HG02885 (cell line): ENCODE data around the gene HAP1.
"Not testable (repeated sequence)": the region's sequence is repeated elsewhere in the genome, so short reads cannot be mapped to it uniquely, and the experiment has no call there.

ENCODE experiments used
- ATAC-seq: cut with Tn5 transposase; IDR thresholded peaks from one replicate; pipeline ENCODE4 v1.9.1; 2021; ENCODE audit warnings: mild to moderate bottlenecking; ENCODE audit not compliant: unreplicated experiment, poor library complexity

HAP1 gene

DNA sequence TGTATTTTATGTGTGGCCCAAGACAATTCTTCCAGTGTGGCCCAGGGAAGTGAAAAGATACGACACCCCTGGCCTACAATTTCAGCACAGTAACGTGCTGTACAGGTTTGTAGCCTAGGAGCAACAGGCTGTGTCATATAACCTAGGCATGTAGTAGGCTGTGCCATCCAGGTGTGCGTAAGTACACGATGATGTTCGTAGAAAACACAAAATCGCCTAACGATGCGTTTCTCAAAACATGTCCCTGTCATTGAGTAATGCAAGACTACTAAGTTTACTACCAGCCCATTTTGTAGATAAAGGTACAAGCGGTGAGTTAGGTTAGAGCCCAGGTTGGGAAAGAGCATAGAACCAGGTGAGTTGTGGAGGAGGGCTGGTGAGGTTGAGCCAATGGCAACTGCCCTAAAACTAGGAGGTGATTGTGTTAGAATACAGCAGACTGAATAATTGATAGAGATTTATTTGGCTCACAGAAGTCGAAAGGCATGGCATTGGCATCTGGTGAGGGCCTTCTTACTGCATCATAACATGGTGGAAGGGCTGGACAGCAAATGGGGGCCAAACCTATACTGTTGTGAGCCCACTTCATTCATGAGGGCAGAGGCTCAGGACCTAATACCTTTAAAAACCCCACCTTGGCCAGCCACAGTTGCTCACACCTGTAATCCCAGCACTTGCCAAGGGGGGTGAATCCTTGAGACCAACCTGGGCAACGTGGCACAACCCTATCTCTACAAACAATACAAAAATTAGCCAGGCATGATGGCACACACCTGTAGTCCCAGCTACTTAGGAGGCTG is 41.5 kb downstream of the HAP1 start:
- ATAC-seq: no peak

DNA sequence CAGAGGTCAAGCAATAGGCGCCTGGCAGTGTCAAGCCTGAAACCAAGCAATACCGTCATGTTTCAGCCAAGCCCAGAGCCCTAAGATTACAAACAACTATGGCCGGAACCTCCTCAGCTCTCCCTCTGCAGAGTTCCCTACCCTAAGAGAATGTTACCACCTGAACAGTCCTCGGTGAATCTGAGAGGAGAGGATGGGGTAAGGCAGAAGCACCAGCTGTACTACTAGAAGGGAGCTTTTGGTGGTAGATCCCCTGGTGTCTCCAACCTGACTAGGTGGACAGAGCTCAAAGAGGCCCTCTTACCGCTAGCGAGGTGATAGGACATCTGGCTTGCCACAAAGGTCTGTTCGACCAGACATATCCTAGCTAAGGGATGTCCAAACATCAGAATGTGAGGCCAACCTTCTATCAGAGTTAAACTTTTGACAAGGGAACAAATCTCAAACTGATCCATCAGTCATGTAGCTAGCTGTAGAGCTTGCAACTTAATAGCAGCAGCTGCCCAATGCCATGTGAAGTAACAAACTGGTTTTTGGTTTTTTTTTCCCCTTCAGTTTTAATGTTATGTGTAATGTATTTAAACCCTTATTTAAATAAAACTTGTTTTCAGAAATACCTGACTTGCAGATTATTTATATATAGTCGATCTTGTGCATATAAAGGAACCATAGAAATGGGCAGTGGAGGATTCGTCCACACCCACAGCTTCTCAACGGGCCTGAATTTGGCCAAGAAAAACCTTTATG is 43.2 kb downstream of the HAP1 start:
- no peak for ATAC-seq

DNA sequence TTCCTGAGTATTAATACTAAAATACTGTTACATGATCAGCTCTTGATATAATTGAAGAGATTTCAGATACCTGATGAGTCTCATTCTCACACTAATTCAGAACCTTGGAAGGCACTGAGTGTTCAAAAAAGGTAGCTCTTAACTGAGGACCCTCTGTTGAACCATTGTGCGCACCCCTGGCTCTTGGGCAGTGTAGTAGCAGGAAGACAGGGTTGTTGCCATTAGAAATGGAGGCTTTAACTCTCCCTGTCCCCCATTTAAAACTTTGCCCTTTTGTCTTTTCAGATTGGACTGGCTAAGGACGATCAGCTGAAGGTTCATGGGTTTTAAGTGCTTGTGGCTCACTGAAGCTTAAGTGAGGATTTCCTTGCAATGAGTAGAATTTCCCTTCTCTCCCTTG is 43.9 kb downstream of the HAP1 start:
- no peak for ATAC-seq

DNA sequence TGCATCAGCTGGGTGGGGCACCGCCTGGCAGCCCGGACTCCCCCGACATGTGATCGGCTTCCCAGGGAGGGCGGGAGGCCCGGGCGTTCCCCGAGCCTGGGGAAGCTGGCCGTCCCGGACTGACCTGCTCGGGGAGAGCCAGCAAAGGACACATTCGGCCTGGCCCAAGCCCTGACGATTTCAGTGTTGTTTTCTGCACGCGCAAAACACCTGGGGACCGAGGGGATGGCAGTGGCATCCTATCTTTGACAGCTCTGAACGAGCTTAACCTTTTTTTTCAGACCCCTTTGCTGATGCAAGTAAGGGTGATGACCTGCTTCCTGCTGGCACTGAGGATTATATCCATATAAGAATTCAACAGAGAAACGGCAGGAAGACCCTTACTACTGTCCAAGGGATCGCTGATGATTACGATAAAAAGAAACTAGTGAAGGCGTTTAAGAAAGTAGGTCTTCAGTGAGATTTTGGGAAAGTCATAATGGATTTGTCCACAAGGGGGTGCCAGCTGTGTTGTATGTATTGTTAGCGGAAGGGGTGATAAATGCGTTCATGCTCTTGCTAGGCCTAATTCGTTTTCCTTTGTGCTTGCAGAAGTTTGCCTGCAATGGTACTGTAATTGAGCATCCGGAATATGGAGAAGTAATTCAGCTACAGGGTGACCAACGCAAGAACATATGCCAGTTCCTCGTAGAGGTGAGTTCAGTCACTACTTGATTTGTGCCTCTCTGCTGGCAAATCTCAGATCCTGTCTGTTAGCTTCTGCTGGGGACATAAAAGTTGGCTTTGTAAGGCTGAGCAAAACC is 44.7 kb downstream of the HAP1 start:
- no peak for ATAC-seq

DNA sequence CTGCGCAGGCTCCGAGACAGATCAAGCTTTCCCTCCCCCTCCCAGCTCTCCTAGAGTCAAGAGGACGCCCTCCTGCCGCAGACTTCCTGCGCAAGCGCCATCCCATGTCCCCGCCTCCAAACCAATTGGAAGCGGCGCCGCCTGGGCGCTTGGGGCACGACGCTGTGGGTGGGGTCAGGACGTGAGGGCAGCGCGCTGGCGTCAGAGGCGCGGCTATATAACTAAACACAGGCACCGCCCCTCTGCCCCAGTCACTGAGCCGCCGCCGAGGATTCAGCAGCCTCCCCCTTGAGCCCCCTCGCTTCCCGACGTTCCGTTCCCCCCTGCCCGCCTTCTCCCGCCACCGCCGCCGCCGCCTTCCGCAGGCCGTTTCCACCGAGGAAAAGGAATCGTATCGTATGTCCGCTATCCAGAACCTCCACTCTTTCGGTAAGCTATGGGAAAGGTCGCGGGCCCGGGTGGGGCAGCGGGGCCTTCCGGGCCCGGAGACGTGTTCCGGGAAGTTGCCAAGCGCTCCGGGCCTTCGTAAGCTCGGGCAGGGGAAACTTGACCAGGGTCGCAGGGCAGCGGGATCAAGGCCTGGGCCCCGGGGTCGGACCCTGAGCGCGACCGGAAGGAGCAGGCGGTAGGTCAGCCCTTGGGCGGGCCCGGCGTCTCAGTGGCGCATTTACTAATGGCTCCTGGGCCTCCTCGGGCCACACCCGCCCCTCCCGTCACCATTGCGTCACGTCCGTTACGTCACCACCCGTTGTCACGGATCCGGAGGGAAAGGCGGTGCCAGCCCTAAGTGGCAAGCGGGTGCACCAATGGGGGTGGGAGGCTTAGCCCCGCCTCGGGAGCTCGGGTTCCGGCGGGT is 45.6 kb downstream of the HAP1 start, which contains the start of gene EIF1:
EIF1 (plus strand) TSS at position 245 of the 856 bp plus-strand sequence; CDS start at position 399, 154 bp downstream.
- ATAC-seq: peak; percentile 76

DNA sequence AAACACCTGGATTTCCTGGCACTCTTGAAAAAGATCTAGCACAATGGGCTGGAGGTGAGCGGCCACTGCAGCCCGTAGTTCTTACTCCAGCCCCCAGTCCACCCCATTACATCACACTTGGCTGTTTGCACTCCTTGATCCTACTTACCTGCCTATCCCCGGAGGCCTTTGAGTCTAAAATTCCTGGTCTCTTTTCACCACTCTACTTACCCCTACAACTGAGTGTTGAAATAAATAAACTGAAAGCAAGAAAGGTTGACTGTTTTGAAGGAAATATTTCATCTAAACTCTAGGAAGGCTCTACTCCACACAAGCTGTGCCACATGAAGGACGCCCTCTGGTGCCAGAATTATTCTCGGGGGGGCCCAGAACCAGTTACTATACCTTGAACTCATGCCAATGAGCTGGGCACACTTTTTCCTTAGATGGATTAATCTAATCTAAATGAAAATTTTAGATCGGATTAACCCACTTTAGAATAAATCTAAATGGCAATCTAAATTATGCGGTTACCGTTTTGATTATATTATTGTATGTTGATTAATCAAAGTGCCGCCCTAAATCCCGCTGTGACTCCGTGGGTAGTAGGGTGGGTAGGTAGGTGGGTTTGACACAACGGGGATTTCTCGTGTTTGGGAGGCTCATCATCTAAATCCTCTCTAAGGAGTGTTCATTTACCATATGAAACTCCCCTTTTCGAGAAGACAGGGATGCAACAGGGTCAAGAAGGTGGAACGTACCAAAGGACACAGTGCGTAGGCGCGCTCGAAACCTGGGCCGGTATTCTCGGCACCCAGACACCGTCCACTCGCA is 46.4 kb downstream of the HAP1 start:
- ATAC-seq: peak; percentile 8

DNA sequence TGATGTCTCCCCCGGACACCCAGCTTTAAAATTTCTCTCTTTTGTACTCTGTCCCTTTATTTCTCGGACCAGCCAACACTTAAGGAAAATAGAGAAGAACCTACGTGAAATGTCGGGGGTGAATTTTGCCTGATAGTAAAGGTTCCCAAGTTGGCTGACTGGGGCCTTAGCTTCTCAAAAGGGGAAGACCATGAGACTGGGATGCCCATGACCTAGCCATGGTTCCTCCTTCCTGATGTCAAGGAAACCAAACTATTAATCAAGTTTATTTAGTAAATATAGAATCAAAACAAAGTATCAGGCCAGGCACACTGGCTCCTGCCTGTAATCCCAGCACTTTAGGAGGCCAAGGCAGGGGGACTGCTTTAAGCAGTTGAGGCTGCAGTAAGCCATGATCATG is 48.2 kb downstream of the HAP1 start:
- ATAC-seq: no peak

DNA sequence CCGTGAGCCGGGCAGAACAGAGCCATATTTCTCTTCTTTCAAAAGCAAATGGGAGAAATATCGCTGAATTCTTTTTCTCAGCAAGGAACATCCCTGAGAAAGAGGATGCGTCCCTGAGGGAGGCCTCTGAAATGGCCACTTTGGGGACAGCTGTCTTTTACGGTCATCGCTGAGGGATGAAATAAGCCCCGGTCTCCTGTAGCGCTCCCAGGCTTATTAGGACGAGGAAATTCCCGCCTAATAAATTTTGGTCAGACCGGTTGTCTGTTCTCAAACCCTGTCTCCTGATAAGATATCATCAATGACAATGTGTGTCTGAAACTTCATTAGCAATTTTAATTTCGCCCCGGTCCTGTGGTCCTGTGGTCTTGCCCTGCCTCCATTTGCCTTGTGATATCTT is 48.7 kb downstream of the HAP1 start:
- not testable (repeated sequence) for ATAC-seq

DNA sequence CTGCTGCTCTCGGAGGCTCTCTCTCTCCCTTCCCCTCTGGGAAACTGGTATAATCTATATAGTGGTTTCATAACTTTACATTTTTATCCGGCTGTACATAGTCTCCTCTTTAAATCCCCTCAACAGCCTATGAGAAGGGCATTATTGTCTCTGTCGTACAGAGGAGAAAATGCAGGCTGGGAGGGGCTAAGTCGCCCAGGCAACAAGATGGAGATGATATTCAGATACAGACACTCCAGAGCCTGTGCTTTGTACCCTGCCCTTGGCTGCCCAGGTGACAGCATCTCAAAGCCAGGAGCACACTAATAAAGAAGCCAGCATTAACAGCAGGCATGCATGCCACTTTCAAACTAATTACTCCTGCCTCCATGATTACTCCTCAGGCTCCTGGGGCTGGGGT is 50.4 kb downstream of the HAP1 start:
- ATAC-seq: no peak

DNA sequence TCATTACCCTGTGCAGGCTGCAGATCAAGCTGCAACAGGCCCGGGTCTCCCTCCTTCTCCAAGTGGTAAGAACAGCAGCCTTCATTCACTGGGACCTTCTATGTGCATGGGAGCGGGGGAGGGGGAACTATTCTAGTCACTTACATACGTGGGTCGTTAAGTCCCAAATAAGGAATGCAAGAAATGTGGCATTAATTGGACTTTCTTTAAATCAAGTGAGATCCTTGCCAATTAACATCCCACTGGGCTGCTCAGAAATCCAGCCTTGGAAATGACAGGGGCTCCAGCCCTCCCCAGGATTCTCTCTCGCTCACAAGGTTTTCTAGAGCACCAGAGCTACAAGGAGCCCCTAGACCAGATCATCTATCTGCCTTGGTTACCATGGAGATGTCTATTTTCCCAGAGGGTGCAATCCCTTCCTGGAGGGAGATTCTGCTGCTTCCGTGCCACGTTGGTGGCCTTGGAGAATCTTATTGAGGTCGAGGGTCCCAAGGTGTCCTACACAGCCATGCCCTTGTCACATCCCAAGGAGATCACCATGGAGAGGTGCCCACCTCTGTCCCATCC is 50.9 kb downstream of the HAP1 start:
- no peak for ATAC-seq

DNA sequence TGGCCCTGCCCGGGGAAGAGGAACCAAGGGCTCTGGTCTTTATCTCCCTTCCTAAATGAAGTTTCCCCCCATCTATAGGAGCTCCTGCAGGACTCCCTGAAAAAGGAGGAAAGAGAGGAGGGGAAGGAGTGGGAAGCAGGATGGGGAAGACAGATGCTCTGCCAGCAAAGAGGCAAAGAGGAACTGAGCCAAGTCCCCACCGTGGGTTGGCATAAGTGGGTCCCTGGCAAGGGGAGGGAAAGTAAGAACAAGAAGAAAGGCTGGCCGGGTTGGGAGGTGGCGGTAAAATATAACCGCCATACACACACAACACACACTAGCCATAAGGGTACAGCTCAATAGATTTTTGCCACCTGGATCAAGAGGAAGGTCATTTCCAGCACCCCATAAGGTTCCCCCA is 51.8 kb downstream of the HAP1 start:
- ATAC-seq: no peak

DNA sequence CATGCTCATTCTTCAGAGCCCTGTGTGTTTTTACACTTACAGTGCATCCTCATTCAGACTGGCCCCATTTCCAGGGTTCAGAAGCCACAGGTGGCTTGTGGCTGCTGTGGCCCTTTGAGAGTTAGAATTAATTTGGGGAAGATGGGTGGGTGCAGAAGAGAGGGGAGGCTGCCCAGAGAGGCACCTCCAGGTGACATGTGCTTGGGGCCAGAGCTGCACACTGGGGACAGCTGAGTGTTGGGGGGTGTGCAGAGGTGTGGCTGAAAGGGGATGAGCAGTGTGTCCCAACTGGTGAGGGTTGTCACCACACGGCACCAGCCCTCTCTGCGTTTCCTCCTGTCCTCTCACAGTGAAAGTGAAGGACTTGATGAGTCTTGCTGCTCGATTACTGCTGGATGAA is 52.7 kb downstream of the HAP1 start:
- ATAC-seq: no peak

DNA sequence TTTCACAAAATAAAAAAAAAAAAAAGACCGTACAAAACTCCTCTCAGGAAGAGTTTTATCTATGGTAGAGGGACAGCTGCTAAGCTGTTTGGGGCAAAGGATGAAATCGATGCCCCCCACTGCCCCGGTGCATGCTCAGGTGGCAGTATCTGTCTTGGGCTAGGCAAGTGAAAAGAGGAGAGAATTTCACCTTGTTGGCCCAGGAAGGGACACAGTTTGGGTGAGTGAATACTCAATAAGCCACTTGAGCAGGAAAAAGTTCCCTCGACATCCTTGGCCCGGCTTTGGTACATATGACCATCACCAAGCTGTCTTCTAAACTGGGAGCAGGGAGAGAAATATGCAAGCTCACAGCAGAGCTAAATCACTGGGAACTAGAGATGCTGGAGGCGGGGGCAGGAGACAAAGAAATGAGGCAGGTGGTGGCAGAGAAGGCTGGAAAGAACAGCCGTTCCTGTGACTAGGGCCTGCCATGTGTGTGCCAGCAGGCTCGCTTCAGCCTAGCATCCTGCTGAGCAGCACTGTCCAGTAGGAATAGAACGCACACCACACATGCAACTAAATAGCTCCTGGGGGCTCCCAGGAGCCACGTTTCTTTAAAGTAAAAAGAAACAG is 53.9 kb downstream of the HAP1 start:
- no peak for ATAC-seq

DNA sequence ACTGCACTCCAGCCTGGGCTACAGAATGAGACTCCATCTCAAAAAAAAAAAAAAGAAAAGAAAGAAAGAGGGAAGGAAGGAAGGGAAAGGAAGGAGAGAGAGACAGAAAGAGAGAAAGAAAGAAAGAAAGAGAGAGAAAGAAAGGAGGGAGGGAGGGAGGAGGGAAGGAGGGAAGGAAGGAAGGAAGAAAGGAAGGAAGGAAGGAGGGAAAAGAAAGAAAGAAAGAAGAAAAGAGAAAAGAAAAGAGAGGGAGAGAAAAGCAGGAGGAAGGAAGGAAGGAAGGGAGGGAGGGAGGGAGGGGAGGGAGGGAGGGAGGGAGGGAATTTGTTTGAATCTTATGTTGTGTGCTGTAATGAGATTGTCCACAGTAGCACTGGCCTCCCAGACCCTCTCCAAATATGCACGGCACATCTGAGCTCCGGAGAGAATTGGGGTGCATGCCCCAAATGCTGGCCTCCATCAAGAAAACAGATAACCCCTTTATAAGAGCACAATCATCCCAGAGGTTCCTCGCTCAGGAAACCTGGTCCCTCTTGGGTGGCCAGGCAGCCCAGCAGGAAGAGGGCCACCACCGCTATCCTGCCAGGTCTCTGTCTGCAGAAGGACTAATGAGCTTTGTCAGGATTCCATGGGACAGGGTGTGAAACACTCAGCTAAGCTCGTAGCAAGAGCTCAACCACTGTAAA is 54.6 kb downstream of the HAP1 start:
- ATAC-seq: no peak

DNA sequence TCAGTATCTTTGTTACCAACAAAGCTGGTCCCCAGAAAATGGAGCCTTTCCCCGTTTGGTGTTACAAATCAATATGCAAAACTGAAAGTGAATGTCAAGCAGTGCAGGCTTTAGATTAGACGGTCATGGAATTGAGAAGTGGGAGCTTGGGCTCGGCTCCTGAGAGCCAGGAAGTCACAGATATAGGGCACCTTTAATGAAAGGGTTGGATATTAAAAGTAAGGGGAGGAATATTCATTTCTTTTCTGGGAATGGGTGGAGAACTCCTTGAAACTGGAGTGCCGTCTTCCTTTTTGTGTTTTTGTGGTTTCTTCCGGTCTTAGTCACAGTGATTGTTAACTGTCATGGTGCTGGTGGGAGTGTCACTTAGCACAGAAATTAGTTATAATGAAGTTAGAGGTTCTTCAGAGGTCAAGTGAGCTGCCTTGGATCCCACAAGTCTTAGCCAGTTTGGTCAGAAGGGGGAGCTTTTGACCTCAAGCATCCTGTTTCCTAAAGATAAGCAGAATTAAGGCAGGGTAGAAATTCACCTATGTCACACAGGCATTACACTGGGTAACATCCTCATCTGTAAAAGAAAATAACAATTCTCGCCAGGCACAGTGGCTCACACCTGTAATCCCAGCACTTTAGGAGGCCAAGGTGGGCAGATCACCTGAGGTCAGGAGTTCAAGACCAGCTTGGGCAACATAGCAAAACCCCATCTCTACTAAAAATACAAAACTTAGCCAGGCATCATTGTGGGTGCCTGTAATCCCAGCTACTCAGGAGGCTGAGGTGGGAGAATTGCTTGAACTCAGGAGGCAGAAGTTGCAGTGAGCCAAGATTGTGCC is 55.3 kb downstream of the HAP1 start:
- ATAC-seq: peak; percentile 63

DNA sequence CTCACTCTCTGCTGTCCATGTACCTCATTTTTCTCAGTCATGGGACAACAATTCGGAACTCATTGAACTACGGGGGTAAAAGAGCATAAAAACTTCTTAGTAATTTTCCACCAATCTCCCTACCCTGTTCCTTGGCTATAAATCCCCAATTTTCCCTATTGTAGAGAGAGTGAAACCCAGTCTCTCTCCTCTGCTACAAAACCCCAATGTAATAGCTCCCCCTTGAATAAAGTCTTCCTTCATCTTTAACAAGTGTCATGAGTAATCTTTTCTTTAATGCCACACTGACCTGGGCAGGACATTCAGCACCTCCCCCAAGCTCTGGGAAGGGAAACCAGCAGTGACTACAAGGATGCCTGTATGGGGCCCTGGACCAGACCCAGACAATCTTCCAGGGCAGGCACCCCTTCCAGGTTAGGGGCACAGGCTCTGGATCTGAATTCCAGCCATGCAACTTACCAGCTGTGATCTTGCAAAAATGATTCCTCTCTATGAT is 56.0 kb downstream of the HAP1 start:
- peak; percentile 9 for ATAC-seq

DNA sequence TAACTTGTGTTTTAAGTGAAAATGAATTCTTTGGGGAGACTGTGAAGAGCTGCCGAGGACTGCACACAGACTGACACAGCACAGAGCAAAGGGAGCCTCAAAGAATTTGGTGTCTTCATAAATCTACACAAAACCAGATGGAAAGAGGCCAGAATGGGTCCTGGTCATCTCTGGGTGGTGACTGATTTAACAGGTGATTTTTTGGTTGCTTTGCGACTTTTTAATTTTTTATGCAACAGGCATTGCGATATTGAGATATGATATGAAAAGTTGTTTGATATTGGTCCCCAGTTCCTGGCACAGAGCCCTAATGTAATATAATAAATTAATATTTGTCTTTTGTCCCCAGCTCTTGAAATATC is 58.4 kb downstream of the HAP1 start:
- ATAC-seq: no peak
